Thyroid gland (tissue), 4 donors: Measurements from ENCODE around the gene JAG1. TPM values are rescaled to one million over a fixed set of nuclear protein-coding genes. Genes with fewer than 3 reads are reported as not detected.

Experiments
- DNase-seq, 2 donors: peaks; one replicate each; pipeline ENCODE4 v3.0.0-alpha.2; 2019
- H3K27ac ChIP-seq, 3 donors: fragments of 200-600 bp; sonication (generic); 1 replicate in 2 of 3; 2 replicates in 1 of 3; pipeline ENCODE4 v1.5.1; 2016 to 2019; ENCODE audit warnings: mild to moderate bottlenecking in 1 of 3, moderate library complexity in 1 of 3
- H3K27me3 ChIP-seq: fragments of 200-600 bp; sonication (generic); one replicate; pipeline ENCODE4 v1.5.1; 2019
- H3K36me3 ChIP-seq, 2 donors: fragments of 200-600 bp; sonication (generic); one replicate each; pipeline ENCODE4 v1.5.1; 2016 to 2019
- H3K4me1 ChIP-seq, 2 donors: fragments of 200-600 bp; sonication (generic); one replicate each; pipeline ENCODE4 v1.5.1; 2017 to 2019
- H3K4me3 ChIP-seq, 3 donors: fragments of 200-600 bp; sonication (generic); replicated peaks in 1 of 3; 1 replicate in 2 of 3; 2 replicates in 1 of 3; pipeline ENCODE4 v1.5.1; 2016; ENCODE audit warnings: mild to moderate bottlenecking in 1 of 3
- H3K9me3 ChIP-seq: fragments of 200-600 bp; sonication (generic); one replicate; pipeline ENCODE4 v1.5.1; 2017
- CTCF ChIP-seq, 6 experiments: fragments of 200-600 bp in 3 of 6; fragments of 450-650 bp in 3 of 6; sonication (generic) in 3 of 6; IDR thresholded peaks; one replicate each; pipeline ENCODE4 v1.5.1; 2016 to 2019; ENCODE audit warnings: antibody characterized with exemption in 6 of 6, mild to moderate bottlenecking in 2 of 6, inconsistent platforms in 1 of 6, moderate library complexity in 1 of 6
- POLR2A ChIP-seq, 2 donors: fragments of 450-650 bp; IDR thresholded peaks; one replicate each; pipeline ENCODE4 v1.6.1; 2017; ENCODE audit warnings: antibody characterized with exemption in 2 of 2, mild to moderate bottlenecking in 2 of 2, moderate library complexity in 1 of 2
- WGBS, 2 donors: methylation state at CpG; one replicate each; pipeline ENCODE4 v1.1.5; 2017; 5-methylcytosine and 5-hydroxymethylcytosine counted together
- intact Hi-C: fragments of 100-400 bp; cut with DNase I; formaldehyde crosslinking; loops from one replicate; pipeline ENCODE4 v1.15.1; 2023
- total RNA-seq, 4 donors: library from RNA; depleted of rRNA; stranded (reverse); fragments of >200 nt; gene quantifications; one replicate each; pipeline ENCODE4 v1.2.3, GENCODE V29; 2016

JAG1 gene
- total RNA-seq, 4 donors from 2014 or later = 41.2 to 67.9 (median 46.2) TPM

DNA sequence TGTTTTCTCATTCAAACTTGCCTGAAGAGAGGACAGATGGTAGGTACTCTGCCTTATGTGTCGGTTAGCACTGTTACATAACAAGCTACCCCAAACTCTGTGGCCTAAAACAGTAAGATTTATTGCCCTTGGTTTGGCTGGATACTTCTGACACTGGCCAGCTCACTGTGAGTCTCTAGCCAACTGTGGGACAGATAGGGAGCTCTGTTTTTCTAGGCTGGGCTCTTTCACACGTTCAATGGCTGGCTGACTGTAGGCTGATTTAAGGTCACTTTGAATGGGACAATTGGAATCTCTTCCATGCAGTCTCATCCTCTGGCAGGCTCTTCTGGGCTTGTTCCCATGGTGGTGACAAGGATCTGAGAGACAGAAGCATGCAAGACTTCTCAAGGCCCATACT, 39.4 kb upstream of the JAG1 start:
- Histone ChIP-seq H3K9me3 (no peaks in the 10 kb centered on the region), H3K36me3 (no peaks in the 10 kb centered on the region), H3K4me3 (no peak overlapping the region), H3K27me3 (no peaks in the 10 kb centered on the region), H3K4me1 (no peaks in the 10 kb centered on the region), H3K27ac (no peak overlapping the region)
- DNase-seq = no peak
- TF ChIP-seq CTCF (IDR thresholded peaks at IDR 0.05) (no peak), POLR2A (IDR thresholded peaks at IDR 0.05) (no peak)
- intact Hi-C loops = no loop called here
- 79 to 85% methylated on average over 2 of the region's 2 CpGs for WGBS, 2 donors

- intact Hi-C loops = no loop called here
- no peaks in the 10 kb centered on the region for H3K27me3 ChIP-seq
- no peaks in the 10 kb centered on the region for H3K9me3 ChIP-seq
- TF ChIP-seq CTCF (IDR thresholded peaks at IDR 0.05) (no peak), POLR2A (IDR thresholded peaks at IDR 0.05) (no peak)
- 80 to 81% methylated on average over 5 of the region's 5 CpGs for WGBS, 2 donors
- no peaks in the 10 kb centered on the region for H3K36me3 ChIP-seq
- H3K27ac ChIP-seq = no peak overlapping the region
- DNase-seq = no peak
- no peaks in the 10 kb centered on the region for H3K4me1 ChIP-seq
- H3K4me3 ChIP-seq = no peak overlapping the region
Observed at GRCh38 chr20:10711903-10712451, 38.2 kb upstream of the JAG1 start.

DNA sequence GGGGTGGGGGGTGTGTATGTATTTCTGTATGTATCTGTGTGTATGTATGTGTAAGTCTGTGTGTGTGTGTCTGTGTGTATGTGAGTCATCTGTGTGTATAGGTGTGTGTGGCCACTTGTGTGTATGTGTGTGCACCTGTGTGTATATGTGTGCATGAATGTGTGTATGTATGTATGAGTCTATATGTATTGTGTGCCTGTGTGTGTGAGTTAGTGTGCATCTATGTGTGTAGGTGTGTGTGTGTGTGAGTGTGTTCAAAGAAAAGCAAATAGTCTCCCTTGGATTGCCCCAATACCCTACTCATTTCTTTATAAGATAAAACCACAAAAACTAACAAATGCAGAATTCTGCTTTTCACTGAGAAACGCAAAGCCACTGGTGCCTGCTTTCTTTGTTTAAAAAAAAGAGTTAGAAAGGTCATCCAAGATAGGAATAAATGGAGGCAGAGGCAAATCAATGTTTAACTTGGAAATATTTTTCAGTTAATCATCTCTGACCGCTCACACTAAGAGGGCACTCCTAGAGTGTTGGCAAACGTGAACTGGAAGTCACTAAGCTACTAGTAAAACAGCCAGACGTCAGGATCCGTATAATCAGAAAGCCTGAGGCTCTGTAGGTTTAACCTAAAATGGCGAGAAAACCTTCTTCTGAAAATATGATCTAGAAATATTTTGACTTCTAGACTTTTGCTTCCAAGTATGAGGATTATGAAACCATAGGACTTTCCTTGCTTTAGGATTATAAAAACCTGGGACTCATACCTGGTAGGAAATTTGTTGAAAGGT, 37.4 kb upstream of the JAG1 start:
- H3K27ac ChIP-seq = no peak overlapping the region
- 84 to 85% methylated on average over 6 of the region's 6 CpGs for WGBS, 2 donors
- TF ChIP-seq POLR2A (IDR thresholded peaks at IDR 0.05) (no peak), CTCF (IDR thresholded peaks at IDR 0.05) (no peak)
- H3K9me3 ChIP-seq = no peaks in the 10 kb centered on the region
- no peaks in the 10 kb centered on the region for H3K4me1 ChIP-seq
- no peaks in the 10 kb centered on the region for H3K36me3 ChIP-seq
- DNase-seq = no peak
- intact Hi-C loops = no loop called here
- no peaks in the 10 kb centered on the region for H3K27me3 ChIP-seq
- H3K4me3 ChIP-seq = no peak overlapping the region

DNA sequence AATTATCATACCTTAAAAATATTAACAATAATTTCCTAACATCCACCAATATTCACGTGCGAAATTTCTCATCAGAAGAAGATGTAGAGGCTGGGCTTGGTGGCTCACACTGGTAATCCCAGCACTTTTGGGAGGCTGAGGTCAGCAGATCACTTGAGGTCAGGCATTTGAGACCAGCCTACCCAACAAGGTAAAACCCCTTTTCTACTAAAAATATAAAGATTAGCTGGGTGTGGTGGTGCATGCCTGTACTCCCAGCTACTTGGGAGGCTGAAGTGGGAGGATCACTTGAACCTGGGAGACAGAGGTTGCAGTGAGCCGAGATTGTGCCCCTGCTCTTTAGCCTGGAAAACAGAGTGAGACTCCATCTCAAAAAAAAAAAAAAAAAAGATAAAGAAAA, 36.1 kb upstream of the JAG1 start:
- 94 to 95% methylated on average over 3 of the region's 3 CpGs for WGBS, 2 donors

More for the DNA sequence above, 36.1 kb upstream of the JAG1 start:
- no peak for DNase-seq
- Histone ChIP-seq H3K27me3 (no peaks in the 10 kb centered on the region), H3K4me3 (no peak overlapping the region), H3K36me3 (no peaks in the 10 kb centered on the region), H3K4me1 (no peaks in the 10 kb centered on the region), H3K9me3 (no peaks in the 10 kb centered on the region), H3K27ac (no peak overlapping the region)
- intact Hi-C loops = no loop called here
- TF ChIP-seq POLR2A (IDR thresholded peaks at IDR 0.05) (no peak), CTCF (IDR thresholded peaks at IDR 0.05) (no peak)
